ENCODE measurements around the gene GCSAM. TPM values are rescaled to one million over a fixed set of nuclear protein-coding genes. Genes with fewer than 3 reads are reported as not detected.

The GCSAM gene
- total RNA-seq, 1 experiment from 2014 or later, result not detected

DNA sequence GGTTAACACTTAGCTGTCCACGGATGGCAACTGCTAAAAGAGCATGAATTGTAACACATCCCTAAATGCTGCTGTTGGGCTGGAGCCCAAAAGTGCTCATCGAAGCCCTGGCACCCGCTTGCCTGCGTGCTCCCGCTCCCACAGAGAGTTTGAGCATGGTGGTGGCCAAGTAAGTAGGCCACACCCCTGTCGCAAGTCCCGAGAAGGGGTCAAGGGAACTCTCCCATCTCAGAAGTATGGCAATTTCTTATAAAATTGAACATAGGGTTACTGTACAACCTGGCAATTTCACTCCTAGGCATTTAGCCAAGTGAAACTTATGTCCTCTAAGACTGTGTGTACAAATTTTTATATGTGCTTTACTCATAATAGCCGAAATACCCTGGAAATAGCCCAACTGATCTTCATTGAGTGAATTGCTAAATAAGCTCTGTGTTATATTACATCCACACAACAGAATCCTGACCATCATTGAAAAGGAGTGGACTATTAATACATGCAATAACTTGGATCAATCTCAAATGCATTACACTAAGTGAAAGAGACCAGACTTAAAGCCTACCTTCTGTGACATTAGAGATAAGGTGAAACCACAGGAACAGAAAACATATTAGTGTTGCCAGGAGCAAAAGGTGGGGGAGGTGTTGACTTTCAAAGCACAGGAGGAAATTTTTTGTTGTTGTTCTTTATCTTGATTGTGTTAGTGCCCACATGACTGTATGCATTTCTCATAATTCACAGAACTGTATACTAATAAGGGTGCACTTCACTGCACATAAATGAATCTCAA is 1.5 kb upstream of the GCSAM start:
- Histone ChIP-seq H3K4me1 (ENCODE audit: insufficient read depth, low read length, poor library complexity, severe bottlenecking) (no peaks in the 10 kb centered on the region), H3K36me3 (ENCODE audit: insufficient read depth, low read length, poor library complexity, severe bottlenecking) (no peaks in the 10 kb centered on the region), H3K27me3 (replicated peaks; ENCODE audit: insufficient read depth, low read depth, low read length, poor library complexity) (no peaks in the 10 kb centered on the region), H3K4me3 (ENCODE audit: low read depth, low read length, poor library complexity, severe bottlenecking) (no peak overlapping the region), H3K9me3 (ENCODE audit: low read depth, low read length, poor library complexity, severe bottlenecking) (no peaks in the 10 kb centered on the region), H3K27ac (ENCODE audit: low read depth, low read length, poor library complexity, severe bottlenecking) (no peak overlapping the region)
- ChIA-PET POLR2A (ENCODE audit: low non-redundant PET) (no interaction called here), CTCF (no interaction called here)
- BruUV-seq (replicated peaks), result no TSS peak
- intact Hi-C loops (cut with micrococcal nuclease; ENCODE audit: unreplicated experiment), result loop anchor here (10.0 kb wide), 1 partner anchor 180 kb away; no protein-coding TSS in a partner anchor
- TF ChIP-seq, protein P1, sequence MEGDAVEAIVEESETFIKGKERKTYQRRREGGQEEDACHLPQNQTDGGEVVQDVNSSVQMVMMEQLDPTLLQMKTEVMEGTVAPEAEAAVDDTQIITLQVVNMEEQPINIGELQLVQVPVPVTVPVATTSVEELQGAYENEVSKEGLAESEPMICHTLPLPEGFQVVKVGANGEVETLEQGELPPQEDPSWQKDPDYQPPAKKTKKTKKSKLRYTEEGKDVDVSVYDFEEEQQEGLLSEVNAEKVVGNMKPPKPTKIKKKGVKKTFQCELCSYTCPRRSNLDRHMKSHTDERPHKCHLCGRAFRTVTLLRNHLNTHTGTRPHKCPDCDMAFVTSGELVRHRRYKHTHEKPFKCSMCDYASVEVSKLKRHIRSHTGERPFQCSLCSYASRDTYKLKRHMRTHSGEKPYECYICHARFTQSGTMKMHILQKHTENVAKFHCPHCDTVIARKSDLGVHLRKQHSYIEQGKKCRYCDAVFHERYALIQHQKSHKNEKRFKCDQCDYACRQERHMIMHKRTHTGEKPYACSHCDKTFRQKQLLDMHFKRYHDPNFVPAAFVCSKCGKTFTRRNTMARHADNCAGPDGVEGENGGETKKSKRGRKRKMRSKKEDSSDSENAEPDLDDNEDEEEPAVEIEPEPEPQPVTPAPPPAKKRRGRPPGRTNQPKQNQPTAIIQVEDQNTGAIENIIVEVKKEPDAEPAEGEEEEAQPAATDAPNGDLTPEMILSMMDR (conservative IDR thresholded peaks at IDR 0.05; ENCODE audit: low read depth, low read length), result no peak
- no peak for TF ChIP-seq EZH2 (IDR thresholded peaks at IDR 0.05; ENCODE audit: borderline replicate concordance, low read depth, low read length, poor library complexity, severe bottlenecking)
- no peak for DNase-seq (ENCODE audit: low spot score)

DNA sequence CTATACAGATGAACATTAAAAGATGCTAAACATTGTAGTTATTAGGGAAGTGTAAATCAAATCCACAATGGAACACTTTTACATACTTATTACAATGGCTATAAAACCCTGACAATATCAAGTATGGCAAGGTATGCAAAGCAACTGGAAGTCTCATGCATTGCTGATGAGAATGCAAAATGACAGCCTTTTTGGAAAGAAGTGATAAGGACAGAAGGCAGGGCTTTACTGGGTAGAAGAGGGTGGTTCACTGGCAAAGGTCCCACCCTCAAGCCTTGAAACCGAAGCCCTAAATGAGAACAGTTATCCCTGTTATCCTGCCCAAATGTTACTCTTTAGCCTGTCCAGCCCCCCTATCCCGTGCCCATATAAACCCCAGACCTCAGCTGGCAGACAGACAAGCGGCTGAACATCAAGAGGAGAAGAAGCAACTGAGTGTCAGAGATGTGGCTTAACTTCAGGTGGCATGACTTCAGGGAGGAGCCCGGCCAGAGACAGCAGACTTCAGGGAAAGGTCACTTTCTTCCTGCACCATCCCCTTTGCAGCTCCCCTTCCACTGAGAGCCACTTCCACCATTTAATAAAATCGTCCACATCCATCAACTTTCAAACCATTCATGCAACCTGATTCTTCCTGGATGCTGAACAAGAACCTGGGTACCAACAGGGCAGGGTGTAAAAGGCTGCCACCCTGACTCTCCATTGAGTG is 732 bp upstream of the GCSAM start:
- no TSS peak for BruUV-seq (replicated peaks)
- no peak for DNase-seq (ENCODE audit: low spot score)
- intact Hi-C loops (cut with micrococcal nuclease; ENCODE audit: unreplicated experiment), result loop anchor here (10.0 kb wide), 1 partner anchor 181 kb away; no protein-coding TSS in a partner anchor
- Histone ChIP-seq H3K36me3 (ENCODE audit: insufficient read depth, low read length, poor library complexity, severe bottlenecking) (no peaks in the 10 kb centered on the region), H3K9me3 (ENCODE audit: low read depth, low read length, poor library complexity, severe bottlenecking) (no peaks in the 10 kb centered on the region), H3K4me3 (ENCODE audit: low read depth, low read length, poor library complexity, severe bottlenecking) (no peak overlapping the region), H3K27ac (ENCODE audit: low read depth, low read length, poor library complexity, severe bottlenecking) (no peak overlapping the region), H3K4me1 (ENCODE audit: insufficient read depth, low read length, poor library complexity, severe bottlenecking) (no peaks in the 10 kb centered on the region), H3K27me3 (replicated peaks; ENCODE audit: insufficient read depth, low read depth, low read length, poor library complexity) (no peaks in the 10 kb centered on the region)
- ChIA-PET POLR2A (ENCODE audit: low non-redundant PET) (no interaction called here), CTCF (no interaction called here)
- no peak for TF ChIP-seq EZH2 (IDR thresholded peaks at IDR 0.05; ENCODE audit: borderline replicate concordance, low read depth, low read length, poor library complexity, severe bottlenecking)
- TF ChIP-seq, protein P1 (conservative IDR thresholded peaks at IDR 0.05; ENCODE audit: low read depth, low read length), result no peak

DNA sequence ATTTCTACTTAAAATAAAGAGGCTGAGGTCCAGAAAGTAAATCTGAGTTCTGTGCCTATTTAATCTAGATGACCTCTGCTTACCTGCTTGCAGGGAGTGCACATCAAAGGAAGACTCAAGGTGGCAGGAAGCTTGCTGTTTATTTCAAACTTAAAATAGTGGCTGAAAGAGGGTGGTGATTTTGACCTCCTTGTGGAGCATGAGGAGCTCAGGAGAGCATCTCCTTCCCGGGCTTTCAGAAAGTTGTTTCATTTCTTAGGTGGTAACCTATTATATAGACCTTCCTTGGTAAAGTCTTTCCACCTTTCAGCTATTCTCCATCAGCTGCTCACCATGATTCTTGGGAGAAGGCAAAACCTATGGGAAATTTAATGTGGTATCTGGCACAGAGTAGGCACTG is 494 bp downstream of the GCSAM start:
- no TSS peak for BruUV-seq (replicated peaks)
- TF ChIP-seq, protein P1 (conservative IDR thresholded peaks at IDR 0.05; ENCODE audit: low read depth, low read length), result no peak
- no peak for TF ChIP-seq EZH2 (IDR thresholded peaks at IDR 0.05; ENCODE audit: borderline replicate concordance, low read depth, low read length, poor library complexity, severe bottlenecking)
- no peak for DNase-seq (ENCODE audit: low spot score)
- Histone ChIP-seq H3K4me3 (ENCODE audit: low read depth, low read length, poor library complexity, severe bottlenecking) (no peak overlapping the region), H3K4me1 (ENCODE audit: insufficient read depth, low read length, poor library complexity, severe bottlenecking) (no peaks in the 10 kb centered on the region), H3K9me3 (ENCODE audit: low read depth, low read length, poor library complexity, severe bottlenecking) (no peaks in the 10 kb centered on the region), H3K27ac (ENCODE audit: low read depth, low read length, poor library complexity, severe bottlenecking) (no peak overlapping the region), H3K27me3 (replicated peaks; ENCODE audit: insufficient read depth, low read depth, low read length, poor library complexity) (no peaks in the 10 kb centered on the region), H3K36me3 (ENCODE audit: insufficient read depth, low read length, poor library complexity, severe bottlenecking) (no peaks in the 10 kb centered on the region)
- CTCF ChIA-PET, result no interaction called here
- intact Hi-C loops (cut with micrococcal nuclease; ENCODE audit: unreplicated experiment), result loop anchor here (10.0 kb wide), 1 partner anchor 182 kb away; no protein-coding TSS in a partner anchor
- POLR2A ChIA-PET (ENCODE audit: low non-redundant PET), result no interaction called here
